ENCODE results near the gene GADL1.

GADL1 gene

GRCh38 chr3:30790150-30790549 is 104.3 kb downstream of the GADL1 start:
- DNase-seq (ENCODE audit: extremely low read depth, low read depth), result no peak
- no peak for TF ChIP-seq CTCF (IDR thresholded peaks at IDR 0.05; ENCODE audit: low read depth, low read length)

- TF ChIP-seq CTCF (IDR thresholded peaks at IDR 0.05; ENCODE audit: low read depth, low read length), result no peak
- no peak for DNase-seq (ENCODE audit: extremely low read depth, low read depth)
Observed at GRCh38 chr3:30786365-30786764, 108.1 kb downstream of the GADL1 start.

GRCh38 chr3:30779686-30780287 is 114.7 kb downstream of the GADL1 start:
- peak; percentile 1 for DNase-seq (ENCODE audit: extremely low read depth, low read depth)
- TF ChIP-seq CTCF (IDR thresholded peaks at IDR 0.05; ENCODE audit: low read depth, low read length), result peak; percentile 54

GRCh38 chr3:30778933-30779332 is 115.5 kb downstream of the GADL1 start:
- no peak for DNase-seq (ENCODE audit: extremely low read depth, low read depth)
- no peak for TF ChIP-seq CTCF (IDR thresholded peaks at IDR 0.05; ENCODE audit: low read depth, low read length)

GRCh38 chr3:30777426-30778113 is 116.9 kb downstream of the GADL1 start:
- DNase-seq (ENCODE audit: extremely low read depth, low read depth), result no peak
- no peak for TF ChIP-seq CTCF (IDR thresholded peaks at IDR 0.05; ENCODE audit: low read depth, low read length)

- no peak for TF ChIP-seq CTCF (IDR thresholded peaks at IDR 0.05; ENCODE audit: low read depth, low read length)
- no peak for DNase-seq (ENCODE audit: extremely low read depth, low read depth)
Observed at GRCh38 chr3:30776186-30776815, 118.2 kb downstream of the GADL1 start.

GRCh38 chr3:30775040-30775439 is 119.4 kb downstream of the GADL1 start:
- TF ChIP-seq CTCF (IDR thresholded peaks at IDR 0.05; ENCODE audit: low read depth, low read length), result no peak
- DNase-seq (ENCODE audit: extremely low read depth, low read depth), result no peak
